Fibroblast of mammary gland (primary cell): Measurements from ENCODE around the gene TBL1X.
A peak's percentile ranks its signal among the peaks of the same experiment; 100 is the strongest.

ENCODE experiments used
- DNase-seq: peaks from one replicate; pipeline ENCODE4 v3.0.0-alpha.2; 2010; ENCODE audit warnings: low read depth
- H3K4me3 ChIP-seq: 2 replicates; pipeline ENCODE4 v1.5.1; 2011; ENCODE audit warnings: low read depth, mild to moderate bottlenecking, low read length, moderate library complexity; ENCODE audit not compliant: control insufficient read depth
- CTCF ChIP-seq: conservative IDR thresholded peaks from 2 replicates; pipeline ENCODE4 v1.5.1; 2011; ENCODE audit warnings: low read depth, low read length, inconsistent platforms; ENCODE audit not compliant: control insufficient read depth, insufficient read depth

The TBL1X gene

GRCh38 chrX:9724711-9725110 lies 259.9 kb downstream of the TBL1X start:
- no peak for DNase-seq
- no peak overlapping the region for H3K4me3 ChIP-seq

GRCh38 chrX:9728261-9728660 lies 263.4 kb downstream of the TBL1X start:
- no peak for DNase-seq

More at GRCh38 chrX:9724711-9725110, 259.9 kb downstream of the TBL1X start:
- no peak for TF ChIP-seq CTCF

GRCh38 chrX:9729171-9729885 lies 264.5 kb downstream of the TBL1X start:
- H3K4me3 ChIP-seq, result no peak overlapping the region
- DNase-seq, result peak; percentile 24
- no peak for TF ChIP-seq CTCF

More at GRCh38 chrX:9728261-9728660, 263.4 kb downstream of the TBL1X start:
- TF ChIP-seq CTCF, result no peak
- no peak overlapping the region for H3K4me3 ChIP-seq

- TF ChIP-seq CTCF, result no peak
- no peak for DNase-seq
- H3K4me3 ChIP-seq, result no peak overlapping the region
Measured at GRCh38 chrX:9730078-9730477, 265.2 kb downstream of the TBL1X start.

- no peak for DNase-seq
- no peak for TF ChIP-seq CTCF
- H3K4me3 ChIP-seq, result no peak overlapping the region
Measured at GRCh38 chrX:9730752-9731151, 265.9 kb downstream of the TBL1X start.

- no peak overlapping the region for H3K4me3 ChIP-seq
- no peak for DNase-seq
- no peak for TF ChIP-seq CTCF
Measured at GRCh38 chrX:9737363-9737762, 272.5 kb downstream of the TBL1X start.
